Sciatic nerve (tissue), 2 donors: Measurements from ENCODE around the gene PPP1R12B. TPM values are rescaled to one million over a fixed set of nuclear protein-coding genes. Genes with fewer than 3 reads are reported as not detected.
"Not testable (repeated sequence)": the region's sequence is repeated elsewhere in the genome, so short reads cannot be mapped to it uniquely, and the experiment has no call there.

Experiments used
- ATAC-seq: fragments of 200-7000 bp; cut with Tn5 transposase; one replicate; pipeline ENCODE4 v1.9.1; 2020; ENCODE audit warnings: mild to moderate bottlenecking, moderate library complexity
- DNase-seq: peaks from one replicate; pipeline ENCODE4 v3.0.0-alpha.2; 2020; ENCODE audit warnings: low spot score
- intact Hi-C: fragments of 100-400 bp; cut with DNase I; formaldehyde crosslinking; loops from one replicate; pipeline ENCODE4 v1.14.2; 2022
- total RNA-seq: library from RNA; stranded (reverse); fragmentation: NEBNext Ultra II Directional; extraction: Animal tissue kit (Norgen Biotek cat#: 25700); gene quantifications from one replicate; pipeline ENCODE4 v1.2.1, GENCODE V29; 2021
- donor health status: DM: no; HTN: no; CAD: no.
- donor health status: DM: no; HTN: no; CAD: no.

Gene PPP1R12B
- total RNA-seq, 1 donor from 2014 or later = 271 TPM

- ATAC-seq = no peak
- intact Hi-C loops = loop anchor here (10.0 kb wide), 1 partner anchor 106 kb away; no protein-coding TSS in a partner anchor
- no peak for DNase-seq
Measured at GRCh38 chr1:202600432-202601041, 252.0 kb downstream of the PPP1R12B start.

GRCh38 chr1:202603435-202603834, 254.9 kb downstream of the PPP1R12B start:
- DNase-seq = no peak
- intact Hi-C loops = loop anchor here (10.0 kb wide), 1 partner anchor 109 kb away; no protein-coding TSS in a partner anchor
- no peak for ATAC-seq

DNA sequence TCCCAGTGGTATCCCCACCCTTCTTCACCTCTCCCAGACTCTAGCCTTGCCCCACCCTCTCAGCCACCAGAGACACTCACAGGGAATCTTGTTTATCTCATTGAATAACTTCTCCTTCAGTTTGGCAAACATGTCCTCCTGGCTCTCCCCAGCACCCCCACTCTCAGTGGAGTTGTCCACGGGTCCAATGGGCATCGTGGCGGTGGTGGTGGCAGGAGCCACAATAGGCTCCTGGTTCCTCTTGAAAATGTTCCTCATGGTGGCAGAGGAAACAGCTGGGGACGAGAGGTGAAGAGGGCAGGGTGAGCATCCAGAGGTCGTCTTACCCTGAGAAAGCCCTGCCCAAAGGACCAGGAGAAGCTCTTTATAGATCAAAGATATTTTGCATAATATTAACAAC, 257.0 kb downstream of the PPP1R12B start:
- ATAC-seq = peak; percentile 35
- DNase-seq = peak; percentile 35
- intact Hi-C loops = loop anchor here (10.0 kb wide), 1 partner anchor 111 kb away; no protein-coding TSS in a partner anchor

GRCh38 chr1:202612036-202612435, 263.5 kb downstream of the PPP1R12B start:
- ATAC-seq, intact Hi-C loops: not testable (repeated sequence)

DNA sequence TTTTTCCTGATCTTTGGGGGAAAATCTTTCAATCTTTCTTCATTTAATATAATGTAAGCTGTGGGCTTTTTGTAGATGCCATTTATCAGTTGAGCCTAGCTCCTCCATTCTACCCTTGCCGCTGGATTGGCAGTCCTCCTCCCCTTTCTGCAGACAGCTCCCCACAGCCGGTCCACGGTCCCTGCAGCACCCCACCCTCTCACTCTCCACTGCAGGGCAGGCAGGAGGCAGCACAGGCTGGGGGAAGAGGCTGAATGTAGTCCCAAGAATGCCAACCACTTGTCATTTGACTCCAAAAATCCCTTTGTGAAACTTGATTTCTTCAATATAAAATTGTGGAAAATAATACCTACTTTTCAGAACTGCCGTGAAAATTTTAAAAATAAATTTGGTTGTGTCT, 265.1 kb downstream of the PPP1R12B start:
- intact Hi-C loops = no loop called here

More at GRCh38 chr1:202612036-202612435, 263.5 kb downstream of the PPP1R12B start:
- not testable (repeated sequence) for DNase-seq

GRCh38 chr1:202614363-202615207, 266.1 kb downstream of the PPP1R12B start:
- intact Hi-C loops, DNase-seq, ATAC-seq: not testable (repeated sequence)

More for the DNA sequence above, 265.1 kb downstream of the PPP1R12B start:
- DNase-seq (no peak), ATAC-seq (no peak)

- intact Hi-C loops = not testable (repeated sequence)
- ATAC-seq = peak; percentile 16
Measured at GRCh38 chr1:202615208-202615500, 266.7 kb downstream of the PPP1R12B start.

DNA sequence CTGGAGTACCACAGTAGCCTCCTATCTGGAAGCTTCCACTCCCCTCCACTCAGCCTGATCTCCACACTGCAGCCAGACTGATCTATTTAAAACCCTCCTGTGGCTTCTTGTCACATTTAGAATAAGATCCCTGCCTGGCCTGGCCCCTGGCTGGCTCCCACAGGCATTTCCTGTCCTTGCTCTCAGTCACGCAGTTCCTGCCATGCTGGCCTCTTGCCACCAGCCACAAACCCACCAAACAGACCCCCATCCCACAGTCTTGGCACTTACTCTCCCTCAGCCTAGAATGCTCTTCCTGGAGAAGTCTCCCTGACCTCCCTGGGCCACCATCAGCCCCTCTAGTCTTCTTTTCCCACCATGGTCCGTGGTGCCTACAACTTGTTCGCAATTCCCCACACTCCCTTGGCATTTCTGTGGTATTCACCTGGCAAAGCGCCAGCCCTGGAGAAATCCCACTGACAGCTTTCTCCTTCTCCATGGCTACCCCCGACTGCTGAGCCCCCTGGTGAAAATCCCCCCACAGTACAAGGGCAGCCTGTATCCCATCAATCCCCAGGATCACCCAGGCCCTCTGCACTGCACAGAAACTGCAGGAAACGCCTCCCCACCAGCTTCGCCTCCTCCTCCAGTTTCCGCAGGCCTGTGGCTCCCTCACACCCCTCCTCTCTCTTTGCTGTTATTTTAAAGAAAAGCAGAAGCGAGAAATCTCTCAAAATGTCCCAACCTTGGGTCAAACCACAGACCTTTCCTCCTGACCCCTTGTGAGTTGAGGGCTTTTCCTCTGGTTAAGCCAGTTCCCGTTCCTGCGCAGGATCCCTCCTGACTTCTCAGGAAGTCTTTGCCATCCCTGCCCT, 267.2 kb downstream of the PPP1R12B start:
- ATAC-seq (peak; percentile 67), DNase-seq (no peak)
- intact Hi-C loops = no loop called here

More at GRCh38 chr1:202615208-202615500, 266.7 kb downstream of the PPP1R12B start:
- not testable (repeated sequence) for DNase-seq

DNA sequence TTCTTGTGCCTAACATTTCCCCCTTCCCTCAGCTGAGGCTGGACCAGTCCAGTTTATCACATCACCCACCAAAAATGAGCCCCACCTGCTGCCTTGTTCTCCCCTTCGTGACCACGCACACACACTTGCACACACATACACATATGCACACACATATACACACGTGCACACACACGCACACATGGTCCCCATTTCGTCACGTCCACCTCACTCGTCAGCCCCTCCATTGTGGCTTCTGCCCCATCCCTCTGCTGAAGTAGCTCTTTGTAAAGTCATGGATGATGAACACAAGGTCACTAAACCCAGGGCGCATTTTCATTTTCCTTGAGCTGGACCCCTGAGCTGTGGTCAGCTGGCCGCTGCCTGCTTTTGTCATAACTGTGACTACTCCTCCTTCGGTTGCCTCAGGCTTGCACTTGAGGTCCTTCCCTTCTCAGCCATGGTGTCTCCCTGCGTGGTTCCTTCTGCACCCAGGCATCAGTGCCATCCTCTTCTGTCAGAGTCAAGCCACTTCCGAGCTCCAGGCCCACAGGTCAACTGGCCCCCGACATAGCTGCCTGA, 267.9 kb downstream of the PPP1R12B start:
- DNase-seq (no peak), ATAC-seq (no peak)
- intact Hi-C loops = no loop called here

GRCh38 chr1:202619012-202619411, 270.5 kb downstream of the PPP1R12B start:
- not testable (repeated sequence) for DNase-seq

GRCh38 chr1:202619505-202619904, 271.0 kb downstream of the PPP1R12B start:
- DNase-seq (no peak), ATAC-seq (no peak)
- intact Hi-C loops = no loop called here

More at GRCh38 chr1:202619012-202619411, 270.5 kb downstream of the PPP1R12B start:
- ATAC-seq, intact Hi-C loops: not testable (repeated sequence)

DNA sequence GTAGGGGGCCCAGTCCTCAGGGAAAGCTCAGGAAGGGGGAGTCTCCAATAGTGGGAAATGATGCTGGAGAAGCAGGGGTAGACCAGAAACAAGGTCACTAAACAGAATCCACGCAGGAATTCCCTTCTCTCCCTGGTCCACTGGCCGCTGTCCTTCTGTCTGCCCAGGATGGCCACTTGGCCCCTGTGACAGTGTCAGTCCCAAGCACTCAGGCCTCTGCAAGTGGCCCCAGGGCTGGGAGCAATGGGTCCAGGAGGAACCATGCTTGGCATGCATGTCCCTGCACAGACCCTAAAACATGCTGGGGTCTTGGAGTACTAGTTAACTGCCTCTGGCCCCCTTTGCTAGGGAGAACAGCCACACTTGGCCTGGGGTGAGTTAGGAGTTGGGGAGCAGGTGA, 271.5 kb downstream of the PPP1R12B start:
- intact Hi-C loops, ATAC-seq: not testable (repeated sequence)
- peak; percentile 22 for DNase-seq

- intact Hi-C loops = no loop called here
- no peak for DNase-seq
- no peak for ATAC-seq
Measured at GRCh38 chr1:202621446-202621845, 272.9 kb downstream of the PPP1R12B start.

- ATAC-seq = no peak
- intact Hi-C loops = no loop called here
- DNase-seq = no peak
Measured at GRCh38 chr1:202622388-202622787, 273.9 kb downstream of the PPP1R12B start.

DNA sequence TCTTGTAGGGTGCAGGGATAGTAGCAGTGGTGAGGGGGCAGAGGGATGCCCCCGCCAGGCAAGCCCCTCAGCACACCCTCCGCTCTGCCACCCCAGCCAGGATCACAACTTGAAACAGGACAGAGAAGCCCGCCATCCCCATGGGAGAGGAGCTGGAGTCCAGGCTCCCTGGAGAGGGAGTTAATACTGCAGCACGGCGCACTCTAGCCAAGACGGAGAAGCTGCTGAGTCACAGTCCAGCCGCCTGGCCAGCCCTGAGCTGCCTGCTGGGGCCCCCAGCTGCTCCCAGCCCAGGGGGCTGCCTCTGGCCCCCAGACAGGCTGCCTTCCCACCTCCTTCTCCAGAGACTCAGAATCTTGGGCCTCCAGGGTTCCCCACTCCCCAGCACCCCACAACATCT, 274.6 kb downstream of the PPP1R12B start:
- ATAC-seq (peak; percentile 54), DNase-seq (no peak)
- intact Hi-C loops = no loop called here

DNA sequence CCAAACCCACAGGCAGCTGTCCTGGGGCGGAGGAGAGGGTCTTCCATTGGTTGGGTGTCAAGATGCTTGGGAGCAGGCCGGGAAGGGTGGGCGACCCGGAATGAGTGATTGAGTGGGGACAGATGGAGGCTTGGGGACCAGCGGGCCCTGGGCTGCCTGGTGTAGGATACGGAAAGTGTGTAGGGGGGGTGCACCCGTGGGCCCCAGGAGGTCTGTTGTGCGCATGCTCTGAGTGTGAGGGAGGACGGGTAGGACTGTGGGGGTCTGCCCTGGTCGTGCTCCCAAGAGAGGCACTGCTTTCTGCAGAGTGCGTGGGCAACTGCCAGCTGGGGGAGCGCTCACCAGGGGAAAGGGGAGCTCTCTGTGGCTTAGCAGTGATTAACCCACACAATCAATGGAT, 275.0 kb downstream of the PPP1R12B start:
- DNase-seq, intact Hi-C loops, ATAC-seq: not testable (repeated sequence)

DNA sequence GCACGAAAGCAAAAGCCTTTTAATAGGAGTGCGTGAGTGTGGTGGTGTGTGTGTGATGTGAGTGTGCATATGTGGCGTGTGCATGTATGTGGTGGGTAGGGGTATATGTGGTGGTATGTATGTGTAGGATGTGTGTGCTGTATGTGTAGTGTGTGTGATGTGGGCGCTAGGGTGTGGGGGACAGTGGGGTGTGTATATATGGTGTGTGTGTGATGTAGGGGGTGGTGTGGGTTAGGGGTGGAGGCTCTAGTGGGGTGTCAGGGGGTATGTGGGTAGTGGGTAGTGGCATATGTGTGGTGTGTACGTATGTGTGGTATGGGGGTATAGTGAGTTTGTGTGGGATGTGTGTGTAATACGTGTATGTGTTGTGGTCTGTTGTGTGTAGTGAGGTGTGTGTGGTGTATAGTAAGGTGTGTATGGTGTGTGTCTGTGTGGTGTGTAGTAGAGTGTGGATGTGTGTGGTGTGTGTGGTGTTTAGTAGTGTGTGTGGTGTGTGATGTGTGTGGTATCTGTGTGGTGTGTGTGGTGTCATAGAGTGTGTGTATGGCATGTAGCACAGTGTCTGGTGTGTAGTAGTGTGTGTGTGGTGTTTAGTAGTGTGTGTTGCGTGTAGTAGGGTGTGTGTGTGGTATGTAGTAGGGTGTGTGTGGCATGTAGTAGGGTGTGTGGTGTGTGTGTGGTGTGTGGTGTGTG, 275.7 kb downstream of the PPP1R12B start:
- ATAC-seq = no peak
- no peak for DNase-seq
- intact Hi-C loops = no loop called here

GRCh38 chr1:202624781-202625108, 276.2 kb downstream of the PPP1R12B start:
- ATAC-seq (peak; percentile 33), DNase-seq (no peak)
- intact Hi-C loops = no loop called here
